Progenitor cell of endocrine pancreas (in vitro differentiated cells): ENCODE measurements around the gene TRIM71. TPM values are rescaled to one million over a fixed set of nuclear protein-coding genes. Genes with fewer than 3 reads are reported as not detected.
A peak's percentile ranks its signal among the peaks of the same experiment; 100 is the strongest.

Experiments used
- DNase-seq: peaks from one replicate; pipeline ENCODE4 v3.0.0; 2021; ENCODE audit warnings: low spot score; ENCODE audit not compliant: unreplicated experiment
- H3K27ac Mint-ChIP-seq: 2 replicates; pipeline ENCODE4 v1.8.0; 2021; ENCODE audit warnings: mild to moderate bottlenecking, moderate library complexity, mixed read lengths
- H3K27me3 Mint-ChIP-seq: 2 replicates; pipeline ENCODE4 v1.8.0; 2021; ENCODE audit warnings: mixed read lengths
- H3K36me3 Mint-ChIP-seq: 2 replicates; pipeline ENCODE4 v1.8.0; 2022; ENCODE audit warnings: mixed read lengths; ENCODE audit not compliant: insufficient read depth
- H3K4me1 Mint-ChIP-seq: 2 replicates; pipeline ENCODE4 v1.8.0; 2021; ENCODE audit warnings: low read depth, mixed read lengths
- H3K4me3 Mint-ChIP-seq: 2 replicates; pipeline ENCODE4 v1.8.0; 2021; ENCODE audit warnings: low read depth, mild to moderate bottlenecking, moderate library complexity, mixed read lengths
- H3K9me3 Mint-ChIP-seq: 2 replicates; pipeline ENCODE4 v1.8.0; 2021; ENCODE audit warnings: low read depth, mixed read lengths
- total RNA-seq: library from RNA; stranded (reverse); gene quantifications from 2 replicates; pipeline ENCODE4 v1.2.1, GENCODE V29; 2021
- TF ChIP-seq, protein P1 (sequence below): fragments of 200-600 bp; sonication (generic); IDR thresholded peaks from one replicate; pipeline ENCODE4 v1.5.0; 2021; ENCODE audit warnings: antibody characterized with exemption, mild to moderate bottlenecking; ENCODE audit not compliant: unreplicated experiment

TRIM71 gene
- total RNA-seq, 1 donor from 2014 or later: 61.3 TPM

DNA sequence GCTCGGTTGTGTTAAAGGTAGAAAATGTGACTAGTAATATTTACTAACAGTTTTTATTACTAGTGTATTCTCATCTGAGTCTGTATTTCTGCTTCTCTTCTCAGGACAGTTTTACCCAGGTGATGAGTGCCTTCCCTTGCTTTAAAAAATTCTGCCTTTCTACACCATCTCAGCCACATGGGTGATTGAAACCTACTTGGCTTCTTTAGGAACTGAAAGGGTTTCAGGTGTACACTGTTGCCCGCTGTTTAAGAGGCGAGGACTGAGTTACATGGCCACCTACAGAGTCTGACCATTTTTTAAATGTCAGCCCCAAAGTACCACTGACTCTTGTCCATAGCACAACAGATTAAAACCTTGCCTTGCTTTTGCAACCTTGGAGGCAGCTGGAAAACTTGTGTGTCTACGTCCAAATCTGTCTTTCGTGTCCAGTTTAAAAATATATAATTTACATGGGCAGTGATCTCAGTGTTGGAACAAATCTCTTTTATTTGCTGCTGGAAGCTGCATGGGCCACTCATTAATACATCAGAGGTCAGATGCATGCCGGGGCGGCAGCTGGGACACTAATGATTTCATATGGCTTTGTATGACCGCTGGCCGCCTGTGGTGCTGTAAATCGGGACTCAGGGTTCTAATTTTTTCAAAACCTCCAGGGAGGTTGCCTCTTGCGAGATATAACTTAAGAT is 44.6 kb downstream of the TRIM71 start:
- Mint-ChIP-seq H3K27me3 (no peaks in the 10 kb centered on the region), H3K4me1 (peaks cover 56% of the 10 kb centered on the region), H3K27ac (peak overlapping the region; percentile 62), H3K36me3 (no peaks in the 10 kb centered on the region), H3K9me3 (no peaks in the 10 kb centered on the region), H3K4me3 (no peak overlapping the region)
- TF ChIP-seq, protein P1, sequence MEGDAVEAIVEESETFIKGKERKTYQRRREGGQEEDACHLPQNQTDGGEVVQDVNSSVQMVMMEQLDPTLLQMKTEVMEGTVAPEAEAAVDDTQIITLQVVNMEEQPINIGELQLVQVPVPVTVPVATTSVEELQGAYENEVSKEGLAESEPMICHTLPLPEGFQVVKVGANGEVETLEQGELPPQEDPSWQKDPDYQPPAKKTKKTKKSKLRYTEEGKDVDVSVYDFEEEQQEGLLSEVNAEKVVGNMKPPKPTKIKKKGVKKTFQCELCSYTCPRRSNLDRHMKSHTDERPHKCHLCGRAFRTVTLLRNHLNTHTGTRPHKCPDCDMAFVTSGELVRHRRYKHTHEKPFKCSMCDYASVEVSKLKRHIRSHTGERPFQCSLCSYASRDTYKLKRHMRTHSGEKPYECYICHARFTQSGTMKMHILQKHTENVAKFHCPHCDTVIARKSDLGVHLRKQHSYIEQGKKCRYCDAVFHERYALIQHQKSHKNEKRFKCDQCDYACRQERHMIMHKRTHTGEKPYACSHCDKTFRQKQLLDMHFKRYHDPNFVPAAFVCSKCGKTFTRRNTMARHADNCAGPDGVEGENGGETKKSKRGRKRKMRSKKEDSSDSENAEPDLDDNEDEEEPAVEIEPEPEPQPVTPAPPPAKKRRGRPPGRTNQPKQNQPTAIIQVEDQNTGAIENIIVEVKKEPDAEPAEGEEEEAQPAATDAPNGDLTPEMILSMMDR: no peak
- no peak for DNase-seq

DNA sequence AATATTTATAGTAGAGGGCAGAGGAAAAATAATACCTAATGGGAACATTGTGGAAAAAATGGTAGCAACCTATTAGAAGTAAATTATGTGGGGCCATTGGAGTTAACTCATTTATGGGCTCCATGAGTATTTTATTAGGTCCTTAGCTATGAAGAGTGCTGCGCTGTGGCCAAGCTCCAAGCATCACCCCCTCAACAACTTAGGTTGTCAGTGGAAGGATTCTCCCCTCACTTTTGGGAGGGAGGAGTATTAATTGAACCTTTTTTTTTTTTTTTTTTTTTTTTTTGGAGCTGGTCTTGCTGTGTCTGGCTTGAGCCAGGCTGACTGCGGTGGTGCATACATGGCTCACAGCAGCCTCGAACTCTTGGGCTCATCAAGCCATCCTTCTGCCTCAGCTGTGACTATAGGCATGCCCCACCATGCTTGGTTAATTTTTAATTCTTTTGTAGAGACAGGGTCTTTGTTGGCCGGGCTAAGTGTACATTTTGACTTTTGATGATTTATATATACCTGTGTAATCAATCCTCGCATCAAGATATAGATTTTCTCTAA is 45.2 kb downstream of the TRIM71 start:
- no peaks in the 10 kb centered on the region for H3K27me3 Mint-ChIP-seq
- DNase-seq: no peak
- no peak overlapping the region for H3K4me3 Mint-ChIP-seq
- H3K36me3 Mint-ChIP-seq: no peaks in the 10 kb centered on the region
- peak overlapping the region; percentile 62 for H3K27ac Mint-ChIP-seq
- no peaks in the 10 kb centered on the region for H3K9me3 Mint-ChIP-seq
- H3K4me1 Mint-ChIP-seq: peaks cover 54% of the 10 kb centered on the region
- TF ChIP-seq, protein P1: no peak

DNA sequence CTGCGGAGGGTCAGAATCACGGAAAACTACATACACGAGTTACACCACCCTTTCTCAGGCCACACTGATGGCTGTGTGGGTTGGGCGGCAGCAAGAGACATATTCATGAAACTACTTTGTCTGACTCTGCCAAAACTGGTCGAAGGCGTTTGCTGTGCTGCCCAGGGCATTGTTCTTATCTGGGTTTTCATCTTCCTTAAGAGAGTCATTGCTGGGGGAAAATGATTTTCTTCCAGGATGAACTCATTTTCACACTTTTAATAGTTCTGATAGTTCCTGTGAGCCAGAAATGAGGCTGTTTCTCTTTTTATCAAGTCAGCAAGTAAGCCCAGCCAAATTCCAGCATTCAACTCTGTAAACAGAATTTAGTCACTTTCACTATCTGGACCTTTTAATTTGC is 47.6 kb downstream of the TRIM71 start:
- H3K27ac Mint-ChIP-seq: peak overlapping the region; percentile 86
- no peak overlapping the region for H3K4me3 Mint-ChIP-seq
- H3K27me3 Mint-ChIP-seq: no peaks in the 10 kb centered on the region
- no peaks in the 10 kb centered on the region for H3K9me3 Mint-ChIP-seq
- TF ChIP-seq, protein P1: no peak
- no peaks in the 10 kb centered on the region for H3K36me3 Mint-ChIP-seq
- no peak for DNase-seq
- H3K4me1 Mint-ChIP-seq: peaks cover 65% of the 10 kb centered on the region

DNA sequence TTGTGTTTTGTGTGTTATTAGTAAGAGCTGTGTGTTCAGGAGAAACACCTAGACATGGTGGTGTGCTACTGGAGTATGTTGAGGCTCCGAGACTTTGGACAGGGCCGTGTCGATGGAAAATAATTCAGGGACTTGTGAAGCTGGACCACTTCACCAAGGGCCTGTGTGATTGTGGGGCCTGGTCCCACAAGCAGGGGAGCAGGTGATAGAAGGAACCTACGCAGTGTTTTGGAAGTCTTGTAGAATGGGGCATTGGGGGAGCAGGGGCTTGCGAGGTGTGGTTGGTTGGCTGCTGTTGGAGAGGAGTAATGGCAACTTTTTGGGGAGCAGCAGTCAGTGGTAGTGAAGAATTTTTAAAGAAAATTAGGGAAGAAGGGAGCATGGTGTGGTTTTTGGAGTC is 48.7 kb downstream of the TRIM71 start:
- H3K4me3 Mint-ChIP-seq: no peak overlapping the region
- peak overlapping the region; percentile 73 for H3K27ac Mint-ChIP-seq
- H3K4me1 Mint-ChIP-seq: peaks cover 68% of the 10 kb centered on the region
- no peaks in the 10 kb centered on the region for H3K9me3 Mint-ChIP-seq
- no peaks in the 10 kb centered on the region for H3K27me3 Mint-ChIP-seq
- no peak for DNase-seq
- TF ChIP-seq, protein P1: no peak
- H3K36me3 Mint-ChIP-seq: no peaks in the 10 kb centered on the region

DNA sequence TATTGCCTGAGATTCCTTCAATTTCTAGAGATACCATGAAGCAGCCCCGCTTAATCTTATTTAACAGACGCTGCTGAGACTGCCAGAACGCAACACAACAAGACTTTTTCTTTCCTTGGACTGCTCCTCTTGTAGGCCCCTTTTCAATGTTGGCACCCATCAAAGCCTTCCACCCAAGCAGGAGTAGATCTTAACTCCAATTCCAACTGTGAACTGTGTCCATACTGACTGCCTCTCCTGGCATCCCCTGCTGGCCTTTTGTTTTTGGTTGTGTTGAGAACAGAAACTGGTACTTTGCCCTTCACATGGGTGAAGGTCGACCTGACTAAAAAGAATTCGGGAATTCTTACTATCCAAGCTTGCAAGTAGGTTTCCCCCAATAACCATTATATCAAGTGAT is 50.2 kb downstream of the TRIM71 start:
- TF ChIP-seq, protein P1: no peak
- H3K27me3 Mint-ChIP-seq: no peaks in the 10 kb centered on the region
- no peaks in the 10 kb centered on the region for H3K9me3 Mint-ChIP-seq
- H3K27ac Mint-ChIP-seq: no peak overlapping the region
- H3K4me1 Mint-ChIP-seq: peaks cover 67% of the 10 kb centered on the region
- no peak for DNase-seq
- no peak overlapping the region for H3K4me3 Mint-ChIP-seq
- H3K36me3 Mint-ChIP-seq: no peaks in the 10 kb centered on the region
